GM12878 (cell line): Measurements from ENCODE around the gene RBM10. TPM values are rescaled to one million over a fixed set of nuclear protein-coding genes. Genes with fewer than 3 reads are reported as not detected.
A peak's percentile ranks its signal among the peaks of the same experiment; 100 is the strongest.

Source experiments
- ATF7 ChIP-seq: fragments of 450-650 bp; IDR thresholded peaks from 2 replicates; pipeline ENCODE4 v1.6.1; 2016; ENCODE audit warnings: low read depth, mild to moderate bottlenecking
- BRCA1 ChIP-seq: IDR thresholded peaks from 2 replicates; pipeline ENCODE4 v1.6.1; 2011; ENCODE audit warnings: low read depth, low read length, improper control_type of control experiment
- CREB1 ChIP-seq: IDR thresholded peaks from 2 replicates; pipeline ENCODE4 v1.6.1; 2012; ENCODE audit warnings: low read depth, mild to moderate bottlenecking, inconsistent platforms
- E2F4 ChIP-seq: IDR thresholded peaks from 2 replicates; pipeline ENCODE4 v1.6.1; 2012; ENCODE audit warnings: low read depth, low read length, improper control_type of control experiment
- MLLT1 ChIP-seq: fragments of 450-650 bp; IDR thresholded peaks from 2 replicates; pipeline ENCODE4 v1.6.1; 2016; ENCODE audit warnings: mild to moderate bottlenecking
- NFYB ChIP-seq: IDR thresholded peaks from 2 replicates; pipeline ENCODE4 v1.6.1; 2011; ENCODE audit warnings: low read depth, mild to moderate bottlenecking, low read length, improper control_type of control experiment, moderate library complexity; ENCODE audit not compliant: insufficient read depth
- NKRF ChIP-seq: fragments of 450-650 bp; conservative IDR thresholded peaks from 2 replicates; pipeline ENCODE4 v1.6.1; 2017; ENCODE audit warnings: mild to moderate bottlenecking, moderate library complexity
- POLR2AphosphoS5 ChIP-seq: IDR thresholded peaks from 2 replicates; pipeline ENCODE4 v1.6.1; 2011; ENCODE audit warnings: mild to moderate bottlenecking, low read length, inconsistent platforms
- POU2F2 ChIP-seq: IDR thresholded peaks from 3 replicates; pipeline ENCODE4 v1.6.1; 2011; ENCODE audit warnings: low read depth, mild to moderate bottlenecking, low read length, borderline replicate concordance
- RFX5 ChIP-seq: IDR thresholded peaks from 2 replicates; pipeline ENCODE4 v1.6.1; 2011; ENCODE audit warnings: low read depth, low read length, improper control_type of control experiment
- RUNX3 ChIP-seq: IDR thresholded peaks from 2 replicates; pipeline ENCODE4 v1.6.1; 2012; ENCODE audit warnings: low read length, inconsistent platforms
- SIX5 ChIP-seq: IDR thresholded peaks from 2 replicates; pipeline ENCODE4 v1.6.1; 2011; ENCODE audit warnings: mild to moderate bottlenecking, low read depth, low read length, moderate library complexity; ENCODE audit not compliant: severe bottlenecking
- polyA plus RNA-seq, 11 experiments: library from polyadenylated mRNA; depleted of rRNA in 4 of 11; unstranded in 6 of 11; stranded (reverse) in 5 of 11; fragments of >200 nt; fragmentation: Nextera tagmentation in 4 of 11; fragmentation: Illumina TruSeq in 1 of 11; extraction: Ambion mirVana in 4 of 11; extraction: Trizol in 1 of 11; gene quantifications; 1 replicate in 1 of 11; 2 replicates in 10 of 11; pipeline versions ENCODE4 v1.2.1 to v1.2.3, GENCODE V29; 2011 to 2016; ENCODE audit warnings: inconsistent platforms in 2 of 11, missing spikeins in 2 of 11, low read depth in 1 of 11
- total RNA-seq, 4 experiments: library from RNA; depleted of rRNA in 3 of 4; stranded (reverse); fragments of >200 nt in 3 of 4; fragmentation: Illumina TruSeq in 1 of 4; extraction: Trizol in 1 of 4; gene quantifications; 2 replicates each; pipeline versions ENCODE4 v1.2.1 to v1.2.3, GENCODE V29; 2013 to 2021

RBM10 gene
- total and polyA plus RNA-seq, 10 of the 15 experiments (the other 5 are each of a cell fraction or from before 2014, with no cell fraction given): 1.4 to 60.0 (median 29.8) TPM

GRCh38 chrX:47218280-47218919 lies 73.4 kb downstream of the RBM10 start, which contains the start of gene CDK16 (continued):
- TF ChIP-seq NKRF: 0 out of 2 replicates have a peak, but pooled peaks have one; percentile 85
- TF ChIP-seq POLR2AphosphoS5: peak; percentile 84
- TF ChIP-seq NFYB: peak; percentile 46; the same call in 1 of the 2 replicates
- TF ChIP-seq POU2F2: peak; percentile 47; the same call in 1 of the 3 replicates
- TF ChIP-seq BRCA1: 0 out of 2 replicates have a peak, but pooled peaks have one; percentile 7
- TF ChIP-seq E2F4: peak; percentile 13; the same call in 1 of the 2 replicates
- peak; percentile 90 for TF ChIP-seq MLLT1
- no peak for TF ChIP-seq RFX5
- 0 out of 2 replicates have a peak, but pooled peaks have one; percentile 16 for TF ChIP-seq RUNX3
- no peak for TF ChIP-seq CREB1
- peak; percentile 100 for TF ChIP-seq ATF7
- TF ChIP-seq SIX5: peak; percentile 35
